Measurements from ENCODE around the gene GGT5.
"Not testable (repeated sequence)": the region's sequence is repeated elsewhere in the genome, so short reads cannot be mapped to it uniquely, and the experiment has no call there.

Gene GGT5

DNA sequence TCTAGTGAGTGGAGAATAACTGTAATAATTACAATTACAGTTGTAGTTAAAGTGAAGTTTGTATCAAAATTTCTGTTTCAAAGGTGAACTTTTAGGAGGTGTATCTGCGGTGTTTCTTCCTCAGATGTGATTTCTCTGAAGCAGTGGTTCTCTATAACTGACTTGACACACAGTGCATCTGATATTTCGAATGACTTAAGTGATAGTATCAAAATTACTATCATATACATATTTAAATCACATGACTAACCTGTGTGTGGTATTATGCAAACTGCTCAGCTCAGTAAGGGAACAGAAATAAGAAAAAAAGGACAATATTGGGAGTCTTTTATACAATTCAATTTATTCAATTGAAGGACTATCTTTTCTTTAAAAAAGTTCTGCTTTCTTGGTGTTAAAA, 28.1 kb upstream of the GGT5 start:
- Mint-ChIP-seq H3K36me3 (ENCODE audit: low read depth) (peaks cover 19% of the 10 kb centered on the region), H3K27ac (peak overlapping the region; percentile 82), H3K4me3 (peak overlapping the region; percentile 87), H3K4me1 (ENCODE audit: low read depth) (peaks cover 53% of the 10 kb centered on the region)
- H3K9me3 Mint-ChIP-seq, H3K27me3 Mint-ChIP-seq: not testable (repeated sequence)

DNA sequence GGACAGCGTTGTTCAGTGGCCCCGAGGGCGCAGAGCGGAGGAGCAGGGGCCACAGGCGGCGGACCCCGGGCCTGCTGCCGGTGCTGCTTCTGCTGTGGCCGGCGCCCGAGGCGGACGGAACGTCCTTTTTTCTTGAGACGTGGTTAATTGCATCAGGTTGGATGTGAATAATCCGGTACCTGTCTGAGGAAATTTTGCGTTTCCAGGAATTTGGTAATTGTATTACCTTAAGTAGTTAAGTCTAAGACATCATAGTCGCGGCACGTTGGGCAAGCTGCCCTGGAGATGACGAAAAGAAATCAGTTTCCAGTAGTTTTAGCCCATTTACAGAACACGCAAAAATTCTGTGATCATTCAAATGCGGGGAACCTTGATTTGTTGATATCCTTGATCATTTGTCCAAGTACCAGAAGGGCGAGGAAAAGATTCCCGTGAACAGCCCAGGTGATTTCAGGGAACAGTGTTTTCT, 26.5 kb upstream of the GGT5 start:
- H3K27me3 Mint-ChIP-seq = no peaks in the 10 kb centered on the region
- peaks cover 45% of the 10 kb centered on the region for H3K4me1 Mint-ChIP-seq (ENCODE audit: low read depth)
- H3K4me3 Mint-ChIP-seq = peak overlapping the region; percentile 87
- no peaks in the 10 kb centered on the region for H3K9me3 Mint-ChIP-seq
- H3K27ac Mint-ChIP-seq = peak overlapping the region; percentile 82
- peaks cover 9% of the 10 kb centered on the region for H3K36me3 Mint-ChIP-seq (ENCODE audit: low read depth)

- peaks cover 43% of the 10 kb centered on the region for H3K4me1 Mint-ChIP-seq (ENCODE audit: low read depth)
These were observed 25.9 kb upstream of the GGT5 start, which contains the start of gene SPECC1L for GRCh38 chr22:24270556-24271385. Gene SPECC1L (plus strand): TSS chr22:24270831. CDS start chr22:24302232, 31,401 bp downstream.

GRCh38 chr22:24266495-24266894, 21.6 kb upstream of the GGT5 start:
- H3K27ac Mint-ChIP-seq; H3K27me3 Mint-ChIP-seq; H3K4me3 Mint-ChIP-seq; H3K9me3 Mint-ChIP-seq; H3K36me3 Mint-ChIP-seq (ENCODE audit: low read depth): not testable (repeated sequence)
- H3K4me1 Mint-ChIP-seq (ENCODE audit: low read depth) = peaks cover 13% of the 10 kb centered on the region

More at GRCh38 chr22:24270556-24271385, 25.9 kb upstream of the GGT5 start, which contains the start of gene SPECC1L:
- Mint-ChIP-seq H3K27ac (peak within 1 kb of the TSS; percentile 82), H3K36me3 (ENCODE audit: low read depth) (peaks cover 9% of the 10 kb centered on the region), H3K4me3 (peak within 1 kb of the TSS; percentile 87), H3K27me3 (no peaks in the 10 kb centered on the region), H3K9me3 (no peaks in the 10 kb centered on the region)

DNA sequence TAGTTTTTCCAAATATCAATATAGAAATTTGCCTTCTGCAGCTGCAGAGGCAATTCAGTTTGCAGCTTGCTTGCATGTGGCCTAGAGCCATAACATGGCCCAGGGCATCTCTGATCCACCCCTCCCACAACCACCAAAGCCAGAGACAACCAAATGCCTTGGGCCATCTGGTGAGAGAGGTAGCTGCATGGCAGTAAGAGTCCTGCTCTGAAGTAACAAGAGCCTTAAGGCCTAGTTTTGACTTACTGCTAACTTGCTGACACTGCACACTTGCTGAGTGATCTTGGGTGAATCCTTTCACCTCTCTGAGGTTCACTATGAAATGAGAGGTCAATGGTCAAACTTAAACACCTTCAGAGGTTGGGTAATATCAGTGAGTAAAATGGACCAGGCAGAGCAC, 20.9 kb upstream of the GGT5 start:
- Mint-ChIP-seq H3K27ac (no peak overlapping the region), H3K4me3 (no peak overlapping the region), H3K27me3 (no peaks in the 10 kb centered on the region), H3K9me3 (no peaks in the 10 kb centered on the region), H3K4me1 (ENCODE audit: low read depth) (peaks cover 11% of the 10 kb centered on the region), H3K36me3 (ENCODE audit: low read depth) (no peaks in the 10 kb centered on the region)

- H3K9me3 Mint-ChIP-seq; H3K36me3 Mint-ChIP-seq (ENCODE audit: low read depth); H3K4me3 Mint-ChIP-seq; H3K27me3 Mint-ChIP-seq: not testable (repeated sequence)
- peaks cover 11% of the 10 kb centered on the region for H3K4me1 Mint-ChIP-seq (ENCODE audit: low read depth)
- H3K27ac Mint-ChIP-seq = peak overlapping the region; percentile 31
These were observed 19.5 kb upstream of the GGT5 start for GRCh38 chr22:24264329-24264896.

- not testable (repeated sequence) for H3K9me3 Mint-ChIP-seq; H3K27me3 Mint-ChIP-seq; H3K4me3 Mint-ChIP-seq; H3K36me3 Mint-ChIP-seq (ENCODE audit: low read depth); H3K27ac Mint-ChIP-seq
- H3K4me1 Mint-ChIP-seq (ENCODE audit: low read depth) = peaks cover 11% of the 10 kb centered on the region
These were observed 18.6 kb upstream of the GGT5 start for GRCh38 chr22:24263479-24263878.

DNA sequence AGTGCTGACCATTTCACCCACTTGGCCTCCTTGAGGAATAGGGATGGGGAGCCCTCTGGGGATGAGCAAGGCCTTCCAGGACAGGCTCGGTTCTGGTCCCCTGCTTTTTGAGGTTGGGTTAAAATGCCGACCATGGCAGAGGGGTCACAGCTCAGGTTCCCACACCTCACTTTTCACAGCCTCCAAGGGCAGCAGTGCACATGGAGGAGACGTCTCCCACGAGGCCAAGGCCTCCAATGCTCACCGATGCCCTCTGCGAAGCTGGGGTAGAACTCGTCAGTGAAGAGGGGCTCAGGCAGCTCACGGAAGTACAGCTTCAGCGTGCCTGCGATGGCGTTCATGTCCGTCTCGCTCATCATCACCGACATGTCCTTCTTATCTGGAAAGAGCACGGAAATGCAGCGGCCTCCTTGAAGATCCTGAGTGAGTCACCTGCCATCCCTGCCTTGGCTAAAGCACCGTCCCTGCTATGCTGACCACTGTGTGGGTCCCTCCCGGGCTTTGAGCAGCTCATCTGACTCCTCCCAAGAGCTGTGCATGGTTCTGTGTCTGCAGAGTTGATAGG, 17.4 kb upstream of the GGT5 start:
- H3K27ac Mint-ChIP-seq; H3K9me3 Mint-ChIP-seq; H3K4me3 Mint-ChIP-seq; H3K36me3 Mint-ChIP-seq (ENCODE audit: low read depth); H3K27me3 Mint-ChIP-seq: not testable (repeated sequence)
- H3K4me1 Mint-ChIP-seq (ENCODE audit: low read depth) = peaks cover 11% of the 10 kb centered on the region

GRCh38 chr22:24259459-24259858, 14.6 kb upstream of the GGT5 start:
- H3K4me1 Mint-ChIP-seq (ENCODE audit: low read depth); H3K9me3 Mint-ChIP-seq; H3K36me3 Mint-ChIP-seq (ENCODE audit: low read depth); H3K27me3 Mint-ChIP-seq; H3K27ac Mint-ChIP-seq; H3K4me3 Mint-ChIP-seq: not testable (repeated sequence)

- H3K4me1 Mint-ChIP-seq (ENCODE audit: low read depth); H3K27ac Mint-ChIP-seq; H3K9me3 Mint-ChIP-seq; H3K4me3 Mint-ChIP-seq; H3K36me3 Mint-ChIP-seq (ENCODE audit: low read depth); H3K27me3 Mint-ChIP-seq: not testable (repeated sequence)
These were observed 11.9 kb upstream of the GGT5 start for GRCh38 chr22:24256736-24257135.

DNA sequence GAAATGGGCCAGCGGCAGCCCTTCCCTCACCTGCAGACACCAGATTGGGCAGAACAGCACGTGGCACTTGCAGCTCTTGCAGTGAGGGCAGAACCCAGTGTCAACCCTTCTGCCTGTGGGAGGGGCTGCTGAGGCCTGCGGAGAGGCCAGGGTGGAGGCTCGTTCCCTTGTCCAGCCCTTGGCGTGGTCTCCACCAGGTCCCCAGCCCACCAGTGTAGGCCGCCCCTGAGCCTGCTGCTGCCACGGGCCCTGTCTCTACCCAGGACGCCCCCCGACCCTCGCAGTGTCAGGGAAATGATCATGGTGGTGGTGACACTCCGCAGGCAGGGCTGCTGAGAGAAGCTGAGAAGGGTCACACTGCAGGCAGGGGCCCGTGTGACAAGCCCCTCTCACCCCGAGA, 11.3 kb upstream of the GGT5 start:
- H3K27me3 Mint-ChIP-seq; H3K4me1 Mint-ChIP-seq (ENCODE audit: low read depth); H3K4me3 Mint-ChIP-seq; H3K9me3 Mint-ChIP-seq; H3K36me3 Mint-ChIP-seq (ENCODE audit: low read depth); H3K27ac Mint-ChIP-seq: not testable (repeated sequence)

DNA sequence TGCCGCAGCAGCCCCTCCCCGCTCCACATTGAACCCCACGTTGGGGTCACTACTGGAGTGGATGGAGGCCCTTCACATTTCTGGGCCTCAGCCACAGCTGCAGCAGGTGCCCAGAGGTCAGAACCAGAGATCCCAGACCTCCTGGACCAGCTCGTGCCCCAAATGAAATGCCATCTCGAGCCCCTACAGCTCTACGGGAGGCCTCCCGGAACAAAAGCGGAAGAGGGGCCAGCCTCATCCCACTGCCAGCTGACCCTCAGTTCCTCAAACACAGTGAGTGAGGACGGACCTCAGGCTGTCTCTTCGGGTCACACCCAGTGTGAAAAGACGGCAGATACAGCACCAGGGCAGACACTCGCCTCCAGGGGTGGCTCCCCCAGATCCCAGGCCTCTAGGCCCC, 8.2 kb upstream of the GGT5 start:
- H3K36me3 Mint-ChIP-seq (ENCODE audit: low read depth); H3K9me3 Mint-ChIP-seq; H3K4me3 Mint-ChIP-seq; H3K27me3 Mint-ChIP-seq; H3K4me1 Mint-ChIP-seq (ENCODE audit: low read depth); H3K27ac Mint-ChIP-seq: not testable (repeated sequence)

DNA sequence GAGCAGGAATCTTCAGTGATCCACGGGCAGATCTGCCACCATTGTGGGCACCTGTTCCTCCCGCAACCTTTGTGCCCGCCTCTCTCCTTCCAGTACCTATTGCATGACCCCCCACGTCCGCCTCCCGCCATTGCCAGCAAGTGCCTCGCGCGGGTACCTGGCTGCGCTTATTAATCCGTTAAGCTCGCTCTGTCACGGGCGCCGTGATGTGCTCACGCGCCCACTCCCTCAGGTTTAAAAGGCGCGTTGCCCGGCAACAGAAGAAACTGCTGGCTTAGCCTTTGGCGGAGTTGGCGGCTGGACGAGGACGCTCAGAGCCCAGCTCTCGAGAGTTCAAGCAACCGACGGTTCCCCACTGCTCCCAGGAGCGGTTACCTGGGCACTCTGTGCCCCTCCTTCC, 6.4 kb upstream of the GGT5 start:
- H3K36me3 Mint-ChIP-seq (ENCODE audit: low read depth); H3K4me1 Mint-ChIP-seq (ENCODE audit: low read depth); H3K27me3 Mint-ChIP-seq; H3K9me3 Mint-ChIP-seq; H3K4me3 Mint-ChIP-seq; H3K27ac Mint-ChIP-seq: not testable (repeated sequence)

- not testable (repeated sequence) for H3K27me3 Mint-ChIP-seq; H3K9me3 Mint-ChIP-seq; H3K4me3 Mint-ChIP-seq; H3K36me3 Mint-ChIP-seq (ENCODE audit: low read depth); H3K27ac Mint-ChIP-seq; H3K4me1 Mint-ChIP-seq (ENCODE audit: low read depth)
These were observed 4.5 kb upstream of the GGT5 start for GRCh38 chr22:24249413-24249812.

DNA sequence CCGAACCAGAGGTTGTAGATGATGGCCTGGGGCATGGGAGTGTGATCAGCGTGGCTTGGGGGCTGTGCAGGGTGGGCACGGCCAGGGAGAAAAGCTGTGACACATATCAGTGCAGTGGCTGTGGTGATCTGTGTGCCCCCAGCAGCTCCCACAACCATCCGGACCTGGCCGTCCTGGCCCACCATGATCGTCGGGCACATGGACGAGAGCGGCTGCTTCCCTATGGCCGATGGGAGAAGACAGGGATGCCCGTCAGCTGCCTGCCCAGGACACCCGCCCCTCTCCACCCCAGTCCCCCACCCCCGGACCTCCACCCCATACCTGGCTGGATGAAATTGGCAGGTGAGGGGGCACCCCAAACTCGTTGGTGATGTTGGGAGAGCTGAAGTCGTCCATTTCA, 3.7 kb upstream of the GGT5 start:
- not testable (repeated sequence) for H3K9me3 Mint-ChIP-seq; H3K4me1 Mint-ChIP-seq (ENCODE audit: low read depth); H3K27me3 Mint-ChIP-seq; H3K36me3 Mint-ChIP-seq (ENCODE audit: low read depth); H3K4me3 Mint-ChIP-seq; H3K27ac Mint-ChIP-seq
